ENCODE measurements around the gene RYR1. TPM values are rescaled to one million over a fixed set of nuclear protein-coding genes. Genes with fewer than 3 reads are reported as not detected.

RYR1 gene
- total RNA-seq (4.9 TPM), polyA plus RNA-seq (under 1 TPM; 0.07 to 0.65 (median 0.34) TPM)

- no peaks in the 10 kb centered on the region for H3K27me3 ChIP-seq (ENCODE audit: control insufficient read depth, insufficient read depth, low read length)
- no peak within 1 kb of the TSS for H3K4me3 ChIP-seq (ENCODE audit: low read depth, low read length)
- Mint-ChIP-seq H3K36me3 (no peaks in the 10 kb centered on the region), H3K27me3 (no peaks in the 10 kb centered on the region), H3K9me3 (no peaks in the 10 kb centered on the region), H3K4me3 (peak within 1 kb of the TSS; percentile 62 to 79 (median 76)), H3K4me1 (peaks cover 11 to 32% (median 19%) of the 10 kb centered on the region in 4 donors), H3K27ac (no peak within 1 kb of the TSS)
- DNase-seq (peak; percentile 40 to 80 (median 53)), ATAC-seq (ENCODE audit: low read depth in 2 of 2) (peak; percentile 86 to 89)
- peaks cover 19% of the 10 kb centered on the region for H3K4me1 ChIP-seq (ENCODE audit: control insufficient read depth, insufficient read depth, low read length, poor library complexity, severe bottlenecking)
- H3K36me3 ChIP-seq (ENCODE audit: control insufficient read depth, insufficient read depth, low read length), result no peaks in the 10 kb centered on the region
- no peaks in the 10 kb centered on the region for H3K9me3 ChIP-seq (ENCODE audit: control insufficient read depth in 2 of 2, low read length in 2 of 2)
- no peak within 1 kb of the TSS for H3K27ac ChIP-seq (ENCODE audit: insufficient read depth, low read length, poor library complexity, severe bottlenecking)
These were observed at the start of gene RYR1 for GRCh38 chr19:38433268-38433733. RYR1 (plus strand) TSS chr19:38433691; CDS start chr19:38433830, 139 bp downstream.

- Histone ChIP-seq H3K4me3 (ENCODE audit: low read depth, low read length) (no peak overlapping the region), H3K9me3 (ENCODE audit: control insufficient read depth in 2 of 2, low read length in 2 of 2) (no peaks in the 10 kb centered on the region), H3K27ac (ENCODE audit: insufficient read depth, low read length, poor library complexity, severe bottlenecking) (no peak overlapping the region), H3K27me3 (ENCODE audit: control insufficient read depth, insufficient read depth, low read length) (peaks cover 2% of the 10 kb centered on the region), H3K36me3 (ENCODE audit: control insufficient read depth, insufficient read depth, low read length) (peaks cover 52% of the 10 kb centered on the region), H3K4me1 (ENCODE audit: control insufficient read depth, insufficient read depth, low read length, poor library complexity, severe bottlenecking) (peaks cover 32% of the 10 kb centered on the region)
- Mint-ChIP-seq H3K36me3 (peaks cover 49% of the 10 kb centered on the region), H3K9me3 (peaks cover 0 to 2% (median 0%) of the 10 kb centered on the region in 7 donors), H3K27ac (no peak overlapping the region), H3K4me1 (peaks cover 0 to 24% (median 7%) of the 10 kb centered on the region in 4 donors), H3K27me3 (peaks cover 21% of the 10 kb centered on the region), H3K4me3 (peak overlapping the region in 1 of 4 donors; percentile 86)
- no peak for ATAC-seq (ENCODE audit: low read depth in 2 of 2)
- no peak for DNase-seq
These were observed 49.7 kb upstream of the RYR1 start for GRCh38 chr19:38383743-38384142.

- peaks cover 39% of the 10 kb centered on the region for H3K4me1 ChIP-seq (ENCODE audit: control insufficient read depth, insufficient read depth, low read length, poor library complexity, severe bottlenecking)
- ATAC-seq (ENCODE audit: low read depth in 2 of 2) (no peak), DNase-seq (no peak)
- no peaks in the 10 kb centered on the region for H3K9me3 ChIP-seq (ENCODE audit: control insufficient read depth in 2 of 2, low read length in 2 of 2)
- H3K4me1 Mint-ChIP-seq, result peaks cover 0 to 25% (median 7%) of the 10 kb centered on the region in 4 donors
- peaks cover 0 to 2% (median 0%) of the 10 kb centered on the region in 7 donors for H3K9me3 Mint-ChIP-seq
- H3K27ac ChIP-seq (ENCODE audit: insufficient read depth, low read length, poor library complexity, severe bottlenecking), result no peak overlapping the region
- H3K36me3 ChIP-seq (ENCODE audit: control insufficient read depth, insufficient read depth, low read length), result peaks cover 46% of the 10 kb centered on the region
- peaks cover 43% of the 10 kb centered on the region for H3K36me3 Mint-ChIP-seq
- H3K27me3 Mint-ChIP-seq, result peaks cover 24% of the 10 kb centered on the region
- peak overlapping the region in 2 of 4 donors; percentile 43 to 49 for H3K4me3 Mint-ChIP-seq
- H3K27me3 ChIP-seq (ENCODE audit: control insufficient read depth, insufficient read depth, low read length), result peaks cover 2% of the 10 kb centered on the region
- no peak overlapping the region for H3K4me3 ChIP-seq (ENCODE audit: low read depth, low read length)
- H3K27ac Mint-ChIP-seq, result no peak overlapping the region
These were observed 49.1 kb upstream of the RYR1 start for GRCh38 chr19:38384209-38385027.

- H3K4me3 Mint-ChIP-seq, result peak overlapping the region in 1 of 4 donors; percentile 49
- no peak for DNase-seq
- Histone ChIP-seq H3K4me1 (ENCODE audit: control insufficient read depth, insufficient read depth, low read length, poor library complexity, severe bottlenecking) (peaks cover 39% of the 10 kb centered on the region), H3K27me3 (ENCODE audit: control insufficient read depth, insufficient read depth, low read length) (peaks cover 4% of the 10 kb centered on the region), H3K9me3 (ENCODE audit: control insufficient read depth in 2 of 2, low read length in 2 of 2) (no peaks in the 10 kb centered on the region), H3K27ac (ENCODE audit: insufficient read depth, low read length, poor library complexity, severe bottlenecking) (no peak overlapping the region), H3K36me3 (ENCODE audit: control insufficient read depth, insufficient read depth, low read length) (peaks cover 41% of the 10 kb centered on the region), H3K4me3 (ENCODE audit: low read depth, low read length) (no peak overlapping the region)
- H3K27me3 Mint-ChIP-seq, result peaks cover 29% of the 10 kb centered on the region
- peaks cover 0 to 2% (median 0%) of the 10 kb centered on the region in 7 donors for H3K9me3 Mint-ChIP-seq
- H3K4me1 Mint-ChIP-seq, result peaks cover 0 to 27% (median 7%) of the 10 kb centered on the region in 4 donors
- no peak for ATAC-seq (ENCODE audit: low read depth in 2 of 2)
- peaks cover 39% of the 10 kb centered on the region for H3K36me3 Mint-ChIP-seq
- H3K27ac Mint-ChIP-seq, result no peak overlapping the region
These were observed 48.3 kb upstream of the RYR1 start for GRCh38 chr19:38385057-38385803.

GRCh38 chr19:38385804-38386257 is 47.7 kb upstream of the RYR1 start:
- no peak overlapping the region for H3K27ac ChIP-seq (ENCODE audit: insufficient read depth, low read length, poor library complexity, severe bottlenecking)
- Mint-ChIP-seq H3K36me3 (peaks cover 36% of the 10 kb centered on the region), H3K27me3 (peaks cover 30% of the 10 kb centered on the region), H3K27ac (no peak overlapping the region), H3K4me1 (peaks cover 0 to 27% (median 7%) of the 10 kb centered on the region in 4 donors), H3K4me3 (peak overlapping the region in 1 of 4 donors; percentile 43), H3K9me3 (peaks cover 0 to 2% (median 0%) of the 10 kb centered on the region in 7 donors)
- H3K9me3 ChIP-seq (ENCODE audit: control insufficient read depth in 2 of 2, low read length in 2 of 2), result no peaks in the 10 kb centered on the region
- no peak overlapping the region for H3K4me3 ChIP-seq (ENCODE audit: low read depth, low read length)
- peaks cover 35% of the 10 kb centered on the region for H3K36me3 ChIP-seq (ENCODE audit: control insufficient read depth, insufficient read depth, low read length)
- DNase-seq (no peak), ATAC-seq (ENCODE audit: low read depth in 2 of 2) (no peak)
- H3K4me1 ChIP-seq (ENCODE audit: control insufficient read depth, insufficient read depth, low read length, poor library complexity, severe bottlenecking), result peaks cover 39% of the 10 kb centered on the region
- H3K27me3 ChIP-seq (ENCODE audit: control insufficient read depth, insufficient read depth, low read length), result peaks cover 4% of the 10 kb centered on the region

- Histone ChIP-seq H3K4me1 (ENCODE audit: control insufficient read depth, insufficient read depth, low read length, poor library complexity, severe bottlenecking) (peaks cover 39% of the 10 kb centered on the region), H3K9me3 (ENCODE audit: control insufficient read depth in 2 of 2, low read length in 2 of 2) (no peaks in the 10 kb centered on the region), H3K27ac (ENCODE audit: insufficient read depth, low read length, poor library complexity, severe bottlenecking) (no peak overlapping the region), H3K4me3 (ENCODE audit: low read depth, low read length) (no peak overlapping the region), H3K36me3 (ENCODE audit: control insufficient read depth, insufficient read depth, low read length) (peaks cover 29% of the 10 kb centered on the region), H3K27me3 (ENCODE audit: control insufficient read depth, insufficient read depth, low read length) (peaks cover 4% of the 10 kb centered on the region)
- H3K27ac Mint-ChIP-seq, result no peak overlapping the region
- peaks cover 32% of the 10 kb centered on the region for H3K36me3 Mint-ChIP-seq
- no peak overlapping the region for H3K4me3 Mint-ChIP-seq
- no peak for DNase-seq
- H3K9me3 Mint-ChIP-seq, result peaks cover 0 to 2% (median 0%) of the 10 kb centered on the region in 7 donors
- no peak for ATAC-seq (ENCODE audit: low read depth in 2 of 2)
- H3K27me3 Mint-ChIP-seq, result peaks cover 36% of the 10 kb centered on the region
- peaks cover 0 to 27% (median 7%) of the 10 kb centered on the region in 4 donors for H3K4me1 Mint-ChIP-seq
These were observed 47.1 kb upstream of the RYR1 start for GRCh38 chr19:38386300-38386970.

GRCh38 chr19:38386971-38387549 is 46.4 kb upstream of the RYR1 start:
- no peak for DNase-seq

More at GRCh38 chr19:38386971-38387549, 46.4 kb upstream of the RYR1 start:
- peak overlapping the region; percentile 69 for H3K4me3 ChIP-seq (ENCODE audit: low read depth, low read length)
- Mint-ChIP-seq H3K27me3 (peaks cover 39% of the 10 kb centered on the region), H3K4me1 (peaks cover 0 to 25% (median 7%) of the 10 kb centered on the region in 4 donors), H3K36me3 (peaks cover 27% of the 10 kb centered on the region), H3K9me3 (peaks cover 0 to 2% (median 0%) of the 10 kb centered on the region in 7 donors), H3K4me3 (peak overlapping the region; percentile 89 to 94 (median 92)), H3K27ac (peak overlapping the region; percentile 68 to 94 (median 84))
- H3K27me3 ChIP-seq (ENCODE audit: control insufficient read depth, insufficient read depth, low read length), result peaks cover 4% of the 10 kb centered on the region
- H3K27ac ChIP-seq (ENCODE audit: insufficient read depth, low read length, poor library complexity, severe bottlenecking), result no peak overlapping the region
- no peaks in the 10 kb centered on the region for H3K9me3 ChIP-seq (ENCODE audit: control insufficient read depth in 2 of 2, low read length in 2 of 2)
- H3K4me1 ChIP-seq (ENCODE audit: control insufficient read depth, insufficient read depth, low read length, poor library complexity, severe bottlenecking), result peaks cover 39% of the 10 kb centered on the region
- H3K36me3 ChIP-seq (ENCODE audit: control insufficient read depth, insufficient read depth, low read length), result peaks cover 23% of the 10 kb centered on the region
- peak in 1 of 2 donors; percentile 16 for ATAC-seq (ENCODE audit: low read depth in 2 of 2)

All from CD4-positive, CD25-positive, alpha-beta regulatory T cell (primary cell).